SK-N-SH (cell line): ENCODE results near the gene PXYLP1. TPM values are rescaled to one million over a fixed set of nuclear protein-coding genes. Genes with fewer than 3 reads are reported as not detected.

ENCODE experiments used
- CTCF ChIA-PET: fragments of 300-600, 350-600 bp; formaldehyde crosslinking; extraction: SDS; loops from one replicate; lab custom pipeline; 2021; lab: Yijun Ruan, JAX
- POLR2A ChIA-PET: fragments of 350-600 bp; sonication (Branson Sonifier 250); formaldehyde crosslinking; extraction: SDS; loops from one replicate; lab custom pipeline; 2020; ENCODE audit warnings: antibody characterized with exemption, inconsistent platforms; lab: Yijun Ruan, JAX
- DNase-seq: peaks from one replicate; pipeline ENCODE4 v3.0.0; 2012
- H2AFZ ChIP-seq: fragments of 200-600 bp; sonication (generic); 2 replicates; pipeline ENCODE4 v1.8.1; 2016; ENCODE audit warnings: antibody characterized with exemption, mild to moderate bottlenecking, low read depth
- H3F3A ChIP-seq: fragments of 200-600 bp; sonication (generic); replicated peaks from 2 replicates; pipeline ENCODE3; 2016; ENCODE audit warnings: antibody characterized with exemption, mild to moderate bottlenecking; ENCODE audit not compliant: insufficient read depth
- H3K27ac ChIP-seq, 2 experiments: fragments of 200-500 bp in 1 of 2; fragments of 200-600 bp in 1 of 2; sonication (Bioruptor generic) in 1 of 2; sonication (generic), shearing (Covaris generic) in 1 of 2; 2 replicates each; pipeline versions ENCODE4 v1.5.1 to v1.6.1; 2014 to 2016; ENCODE audit warnings: low read depth in 2 of 2, inconsistent platforms in 1 of 2, low read length in 1 of 2, mild to moderate bottlenecking in 1 of 2, mixed read lengths in 1 of 2
- H3K27me3 ChIP-seq: fragments of 200-600 bp; sonication (generic), shearing (Covaris generic); 2 replicates; pipeline ENCODE4 v1.6.1; 2016; ENCODE audit warnings: mixed run types; ENCODE audit not compliant: insufficient read depth
- H3K36me3 ChIP-seq, 2 experiments: fragments of 200-500 bp in 1 of 2; fragments of 200-600 bp in 1 of 2; sonication (Bioruptor generic) in 1 of 2; sonication (generic) in 1 of 2; replicated peaks in 1 of 2; 2 replicates each; pipeline versions ENCODE3 to v1.5.1; 2014 to 2016; ENCODE audit warnings: low read length in 1 of 2, mild to moderate bottlenecking in 1 of 2; ENCODE audit not compliant: insufficient read depth in 2 of 2, control insufficient read depth in 1 of 2
- H3K4me1 ChIP-seq, 2 experiments: fragments of 200-500 bp in 1 of 2; fragments of 200-600 bp in 1 of 2; sonication (Bioruptor generic) in 1 of 2; sonication (generic), shearing (Covaris generic) in 1 of 2; 2 replicates each; pipeline versions ENCODE4 v1.5.1 to v1.6.1; 2014 to 2016; ENCODE audit warnings: low read depth in 1 of 2, low read length in 1 of 2, mixed run types in 1 of 2; ENCODE audit not compliant: insufficient read depth in 2 of 2, control insufficient read depth in 1 of 2
- H3K4me2 ChIP-seq: fragments of 200-600 bp; sonication (generic), shearing (Covaris generic); 2 replicates; pipeline ENCODE4 v1.6.1; 2017; ENCODE audit warnings: mixed run types
- H3K4me3 ChIP-seq, 2 experiments: fragments of 200-500 bp in 1 of 2; fragments of 200-600 bp in 1 of 2; sonication (Bioruptor generic) in 1 of 2; sonication (generic), shearing (Covaris generic) in 1 of 2; 2 replicates each; pipeline versions ENCODE4 v1.5.1 to v1.8.1; 2014 to 2016; ENCODE audit warnings: low read depth in 2 of 2, inconsistent platforms in 1 of 2, low read length in 1 of 2, mild to moderate bottlenecking in 1 of 2, mixed read lengths in 1 of 2, moderate library complexity in 1 of 2
- H3K79me2 ChIP-seq: fragments of 200-600 bp; sonication (generic); 2 replicates; pipeline ENCODE4 v1.8.1; 2017; ENCODE audit warnings: mild to moderate bottlenecking; ENCODE audit not compliant: insufficient read depth
- H3K9ac ChIP-seq: fragments of 200-600 bp; sonication (generic); 2 replicates; pipeline ENCODE4 v1.6.1; 2017; ENCODE audit warnings: mixed run types
- H3K9me2 ChIP-seq: fragments of 200-600 bp; sonication (generic); 2 replicates; pipeline ENCODE4 v1.6.1; 2017; ENCODE audit warnings: mixed run types
- H3K9me3 ChIP-seq: fragments of 200-600 bp; sonication (generic); 2 replicates; pipeline ENCODE4 v1.6.1; 2017; ENCODE audit warnings: mixed run types, mild to moderate bottlenecking, moderate library complexity
- H4K20me1 ChIP-seq: fragments of 200-600 bp; sonication (generic); 2 replicates; pipeline ENCODE4 v1.6.1; 2017; ENCODE audit warnings: mild to moderate bottlenecking, mixed run types; ENCODE audit not compliant: insufficient read depth
- CTCF ChIP-seq: fragments of 200-600 bp; sonication (generic); IDR thresholded peaks from 2 replicates; pipeline ENCODE4 v1.6.1; 2017; ENCODE audit warnings: antibody characterized with exemption, mild to moderate bottlenecking, moderate library complexity
- FOSL2 ChIP-seq: IDR thresholded peaks from 2 replicates; pipeline ENCODE4 v1.4.0; 2012; ENCODE audit warnings: low read depth, mild to moderate bottlenecking, moderate library complexity, borderline replicate concordance
- FOXJ3 ChIP-seq: sonication (generic); formaldehyde crosslinking; IDR thresholded peaks from 2 replicates; pipeline ENCODE4 v1.5.1; 2020; ENCODE audit warnings: mild to moderate bottlenecking, missing genetic modification reagents
- GABPA ChIP-seq: IDR thresholded peaks from 2 replicates; pipeline ENCODE4 v1.4.0; 2012; ENCODE audit warnings: low read depth, mild to moderate bottlenecking
- GATA2 ChIP-seq: sonication (generic); formaldehyde crosslinking; IDR thresholded peaks from 2 replicates; pipeline ENCODE4 v1.5.0; 2020; ENCODE audit warnings: mild to moderate bottlenecking, missing genetic modification reagents
- MEF2A ChIP-seq: IDR thresholded peaks from 2 replicates; pipeline ENCODE4 v1.4.0; 2012; ENCODE audit warnings: low read depth, borderline replicate concordance
- NFIC ChIP-seq: IDR thresholded peaks from 2 replicates; pipeline ENCODE4 v1.4.0; 2012; ENCODE audit warnings: borderline replicate concordance
- PBX3 ChIP-seq: IDR thresholded peaks from 2 replicates; pipeline ENCODE4; 2012
- POLR2AphosphoS5 ChIP-seq: IDR thresholded peaks from 2 replicates; pipeline ENCODE4 v1.6.1; 2012; ENCODE audit warnings: low read depth, low read length
- RAD21 ChIP-seq: IDR thresholded peaks from 2 replicates; pipeline ENCODE4 v1.6.1; 2012; ENCODE audit warnings: mild to moderate bottlenecking, low read length
- RCOR1 ChIP-seq: fragments of 150-350 bp; IDR thresholded peaks from 2 replicates; pipeline ENCODE4 v1.6.1; 2017; ENCODE audit warnings: antibody characterized with exemption, low read length
- RFX5 ChIP-seq: IDR thresholded peaks from 2 replicates; pipeline ENCODE4 v1.6.1; 2012; ENCODE audit warnings: mild to moderate bottlenecking, improper control_type of control experiment, low read length
- SIN3A ChIP-seq: IDR thresholded peaks from 2 replicates; pipeline ENCODE4 v1.6.1; 2012; ENCODE audit warnings: low read depth, mild to moderate bottlenecking, low read length, moderate library complexity, borderline replicate concordance
- SMC3 ChIP-seq: IDR thresholded peaks from 2 replicates; pipeline ENCODE4 v1.6.1; 2012; ENCODE audit warnings: low read depth, low read length, improper control_type of control experiment
- TCF12 ChIP-seq: IDR thresholded peaks from 2 replicates; pipeline ENCODE4 v1.4.0; 2012
- TEAD4 ChIP-seq: IDR thresholded peaks from 2 replicates; pipeline ENCODE4 v1.4.0; 2012; ENCODE audit warnings: mild to moderate bottlenecking, borderline replicate concordance; ENCODE audit not compliant: insufficient read depth
- USF1 ChIP-seq: IDR thresholded peaks from 2 replicates; pipeline ENCODE4 v1.4.0; 2012; ENCODE audit warnings: low read depth, borderline replicate concordance
- USF2 ChIP-seq: fragments of 150-350 bp; IDR thresholded peaks from 2 replicates; pipeline ENCODE4 v1.6.1; 2017; ENCODE audit warnings: antibody characterized with exemption, low read length, low read depth, borderline replicate concordance
- WGBS: methylation state at CpG from one replicate; pipeline ENCODE4 v1.1.6; 2017; ENCODE audit warnings: low lambda C conversion rate; 5-methylcytosine and 5-hydroxymethylcytosine counted together
- polyA plus RNA-seq, 3 experiments: library from polyadenylated mRNA; depleted of rRNA; stranded (reverse); fragments of >200 nt; gene quantifications; 2 replicates each; pipeline ENCODE4 v1.2.3, GENCODE V29; 2012
- TF ChIP-seq, protein P1 (sequence below): IDR thresholded peaks from 2 replicates; pipeline ENCODE4 v1.4.0; 2012; ENCODE audit warnings: low read depth

PXYLP1 gene
- polyA plus RNA-seq, 1 of the 3 experiments (the other 2 are of a cell fraction), result 8.6 TPM

DNA sequence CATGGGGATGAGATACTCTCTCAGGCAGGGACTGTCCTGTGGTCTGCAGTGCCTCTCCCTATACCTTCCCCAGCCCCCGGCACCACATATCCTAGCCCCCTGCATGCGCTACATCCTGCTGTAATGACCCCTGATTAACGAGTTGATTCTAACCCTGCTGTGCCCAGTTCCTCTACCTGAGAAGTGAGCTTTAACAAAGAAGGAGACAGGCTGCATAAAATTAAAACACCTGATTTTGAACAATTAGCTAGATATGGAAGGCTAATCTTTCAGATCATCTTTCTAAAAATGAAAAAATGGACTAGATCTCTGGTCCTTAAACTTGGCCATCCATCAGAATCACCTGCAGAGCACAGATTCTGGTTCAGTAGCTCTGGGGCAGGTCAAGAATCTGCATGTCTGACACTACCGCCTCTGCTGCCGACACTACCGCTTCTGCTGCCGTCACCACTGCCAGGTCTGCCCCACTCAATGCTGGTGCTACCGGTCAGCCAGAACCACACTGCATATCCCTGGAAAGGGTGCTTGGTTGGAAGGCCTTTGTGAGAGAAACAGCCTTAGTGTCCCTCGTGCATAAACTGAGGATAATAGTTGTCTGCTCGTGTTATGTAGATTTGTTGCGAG, 103.1 kb downstream of the PXYLP1 start:
- H3K27ac ChIP-seq, result no peak overlapping the region
- no peak overlapping the region for H3K9ac ChIP-seq
- no peak overlapping the region for H2AFZ ChIP-seq
- H3K36me3 ChIP-seq, result no peaks in the 10 kb centered on the region
- H3K4me3 ChIP-seq, result no peak overlapping the region
- no peak for DNase-seq
- POLR2A ChIA-PET, result no interaction called here
- no peaks in the 10 kb centered on the region for H3K9me3 ChIP-seq
- no peaks in the 10 kb centered on the region for H3K79me2 ChIP-seq
- TF ChIP-seq USF2 (no peak), FOXJ3 (CRISPR knock-in tag) (no peak), RCOR1 (no peak), RAD21 (no peak), TEAD4 (no peak), FOSL2 (no peak), TCF12 (no peak), RFX5 (no peak), NFIC (no peak), PBX3 (no peak), CTCF (no peak)
- TF ChIP-seq, protein P1, sequence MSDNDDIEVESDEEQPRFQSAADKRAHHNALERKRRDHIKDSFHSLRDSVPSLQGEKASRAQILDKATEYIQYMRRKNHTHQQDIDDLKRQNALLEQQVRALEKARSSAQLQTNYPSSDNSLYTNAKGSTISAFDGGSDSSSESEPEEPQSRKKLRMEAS, result no peak
- H4K20me1 ChIP-seq, result no peaks in the 10 kb centered on the region
- H3K4me1 ChIP-seq, result peaks cover 9 to 24% of the 10 kb centered on the region in 2 experiments; a peak in 3 of 4 replicates
- no peaks in the 10 kb centered on the region for H3K27me3 ChIP-seq
- 98% methylated on average over 11 of the region's 11 CpGs for WGBS
- H3K9me2 ChIP-seq, result no peaks in the 10 kb centered on the region
- H3F3A ChIP-seq, result peaks cover 19% of the 10 kb centered on the region
- CTCF ChIA-PET, result interaction anchor here (1.0 to 2.9 kb wide), 2 partner anchors 23 to 31 kb away, joined by 3 to 10 read pairs; no protein-coding TSS in a partner anchor
- H3K4me2 ChIP-seq, result no peak overlapping the region

GRCh38 chr3:141335531-141336061, 104.0 kb downstream of the PXYLP1 start:
- peaks cover 4 to 24% of the 10 kb centered on the region in 2 experiments; a peak in 3 of 4 replicates for H3K4me1 ChIP-seq
- no peak overlapping the region for H3K4me3 ChIP-seq
- no peaks in the 10 kb centered on the region for H3K9me3 ChIP-seq
- no peaks in the 10 kb centered on the region for H4K20me1 ChIP-seq
- no peak overlapping the region for H3K4me2 ChIP-seq
- no peak overlapping the region for H2AFZ ChIP-seq
- no peak overlapping the region for H3K9ac ChIP-seq
- ChIA-PET POLR2A (no interaction called here), CTCF (interaction anchor here (1.2 to 2.9 kb wide), 3 partner anchors 24 to 116 kb away, joined by 5 to 10 read pairs (median 5); no protein-coding TSS in a partner anchor)
- no peaks in the 10 kb centered on the region for H3K36me3 ChIP-seq
- no peaks in the 10 kb centered on the region for H3K27me3 ChIP-seq
- H3K79me2 ChIP-seq, result no peaks in the 10 kb centered on the region
- 96% methylated on average over 2 of the region's 2 CpGs for WGBS
- DNase-seq, result no peak
- no peak overlapping the region for H3K27ac ChIP-seq
- H3K9me2 ChIP-seq, result no peaks in the 10 kb centered on the region
- peaks cover 19% of the 10 kb centered on the region for H3F3A ChIP-seq
- no peak for TF ChIP-seq GATA2 (CRISPR knock-in tag)
- TF ChIP-seq USF2, result no peak
- TF ChIP-seq MEF2A, result no peak
- TF ChIP-seq SIN3A, result no peak
- no peak for TF ChIP-seq POLR2AphosphoS5
- no peak for TF ChIP-seq GABPA
- no peak for TF ChIP-seq PBX3
- TF ChIP-seq FOSL2, result no peak
- TF ChIP-seq SMC3, result no peak
- no peak for TF ChIP-seq USF1
